ENCODE results near the gene SH2D6. TPM values are rescaled to one million over a fixed set of nuclear protein-coding genes. Genes with fewer than 3 reads are reported as not detected.

The SH2D6 gene
- total and polyA plus RNA-seq, 9 of the 15 experiments (the other 6 are each of a cell fraction or from before 2014, with no cell fraction given), result 0.07 to 0.76 (median 0.33) TPM; not detected in 2

GRCh38 chr2:85397925-85398331 is 20.6 kb upstream of the SH2D6 start:
- BruUV-seq (replicated peaks), result no TSS peak
- in situ Hi-C loops (cut with MboI) (no loop called here), intact Hi-C loops (cut with micrococcal nuclease) (no loop called here)
- Histone ChIP-seq H3K79me2 (ENCODE audit: control insufficient read depth, insufficient read depth, low read length) (no peaks in the 10 kb centered on the region), H3K4me2 (ENCODE audit: insufficient read depth, low read length) (no peak overlapping the region), H2AFZ (ENCODE audit: low read depth, low read length) (no peak overlapping the region), H3K9me3 (replicated peaks; ENCODE audit: control insufficient read depth, insufficient read depth, low read depth, low read length) (no peaks in the 10 kb centered on the region), H3K36me3 (ENCODE audit: control insufficient read depth, insufficient read depth, low read length) (peaks cover 2% of the 10 kb centered on the region; the same call in 1 of the 3 replicates), H3K4me3 (no peak overlapping the region), H3K27me3 (ENCODE audit: control insufficient read depth in 2 of 2, insufficient read depth in 2 of 2, low read length in 2 of 2) (no peaks in the 10 kb centered on the region), H4K20me1 (replicated peaks; ENCODE audit: control insufficient read depth, insufficient read depth, low read length) (no peaks in the 10 kb centered on the region), H3K9ac (ENCODE audit: insufficient read depth in 1 of 2, low read depth in 2 of 2, low read length in 2 of 2) (no peak overlapping the region), H3K27ac (ENCODE audit: extremely low read depth, low read depth, low read length) (no peak overlapping the region), H3K9me1 (ENCODE audit: control insufficient read depth, insufficient read depth, low read length) (no peaks in the 10 kb centered on the region), H3K4me1 (replicated peaks in 1 of 2; ENCODE audit: control insufficient read depth in 2 of 2, insufficient read depth in 2 of 2, low read length in 2 of 2) (peaks cover 0 to 7% of the 10 kb centered on the region in 2 experiments; a peak in 1 of 5 replicates)
- CTCF ChIA-PET (ENCODE audit: low intra/inter-chr PET ratio), result no interaction called here
- WGBS (ENCODE audit: insufficient coverage, low coverage, missing lambda C conversion rate), result 38% methylated on average over 4 of the region's 4 CpGs
- POLR2A ChIA-PET, result interaction anchor here (63.9 kb wide), 1 partner anchor 148 kb away, joined by 1576 read pairs; the partner anchor contains the start of gene MAT2A
- FAIRE-seq (no peak), ATAC-seq (no peak), DNase-seq (ENCODE audit: extremely low read depth in 1 of 4, low spot score in 3 of 4) (no peak)
- TF ChIP-seq ZBTB26 (CRISPR knock-in tag; IDR thresholded peaks at IDR 0.05), result no peak
- TF ChIP-seq ZNF609 (CRISPR knock-in tag; IDR thresholded peaks at IDR 0.05; ENCODE audit: borderline replicate concordance), result no peak
- TF ChIP-seq TFAP4 (CRISPR knock-in tag; IDR thresholded peaks at IDR 0.05; ENCODE audit: borderline replicate concordance), result no peak
- no peak for TF ChIP-seq HNRNPUL1 (IDR thresholded peaks at IDR 0.05; ENCODE audit: low read length)
- no peak for TF ChIP-seq ATF1 (CRISPR knock-in tag; IDR thresholded peaks at IDR 0.05)
- no peak for TF ChIP-seq ATF1 (tag; IDR thresholded peaks at IDR 0.05)
- TF ChIP-seq SIRT6 (IDR thresholded peaks at IDR 0.05; ENCODE audit: low read depth, low read length), result no peak
- no peak for TF ChIP-seq PCBP2 (IDR thresholded peaks at IDR 0.05; ENCODE audit: low read depth, low read length, poor library complexity, severe bottlenecking)
- TF ChIP-seq ZNF354B (CRISPR knock-in tag; IDR thresholded peaks at IDR 0.05), result no peak
- TF ChIP-seq ZFPM2 (CRISPR knock-in tag; IDR thresholded peaks at IDR 0.05), result no peak
- no peak for TF ChIP-seq NCOA6 (IDR thresholded peaks at IDR 0.05)
- TF ChIP-seq CSDE1 (IDR thresholded peaks at IDR 0.05), result no peak
- TF ChIP-seq ZNF316 (IDR thresholded peaks at IDR 0.05), result no peak
- no peak for TF ChIP-seq E2F4 (CRISPR knock-in tag; IDR thresholded peaks at IDR 0.05; ENCODE audit: low read depth)
- TF ChIP-seq TCF15 (CRISPR knock-in tag; IDR thresholded peaks at IDR 0.05), result no peak

Data from K562 (cell line).